NB4 (cell line): ENCODE measurements around the gene CABCOCO1.

Experiments
- DNase-seq: peaks from one replicate; pipeline ENCODE4 v3.0.0; 2010; ENCODE audit warnings: low read depth
- H3K4me3 ChIP-seq: one replicate; pipeline ENCODE4 v1.5.1; 2011; ENCODE audit warnings: mild to moderate bottlenecking, low read depth, low read length, moderate library complexity
- MAX ChIP-seq: IDR thresholded peaks from 2 replicates; pipeline ENCODE4 v1.6.1; 2011; ENCODE audit warnings: low read depth, low read length
- MYC ChIP-seq: IDR thresholded peaks from 2 replicates; pipeline ENCODE4 v1.6.1; 2011; ENCODE audit warnings: low read depth, low read length
- POLR2A ChIP-seq: IDR thresholded peaks from 2 replicates; pipeline ENCODE4 v1.6.1; 2011; ENCODE audit warnings: mild to moderate bottlenecking; ENCODE audit not compliant: insufficient read length; ENCODE audit errors: extremely low read depth
- TF ChIP-seq, protein P1 (sequence below): IDR thresholded peaks from one replicate; pipeline ENCODE4 v1.5.1; 2012; ENCODE audit warnings: low read depth, low read length

The CABCOCO1 gene

GRCh38 chr10:61760943-61761824 is 98.5 kb downstream of the CABCOCO1 start:
- H3K4me3 ChIP-seq, result no peak overlapping the region
- TF ChIP-seq, protein P1, sequence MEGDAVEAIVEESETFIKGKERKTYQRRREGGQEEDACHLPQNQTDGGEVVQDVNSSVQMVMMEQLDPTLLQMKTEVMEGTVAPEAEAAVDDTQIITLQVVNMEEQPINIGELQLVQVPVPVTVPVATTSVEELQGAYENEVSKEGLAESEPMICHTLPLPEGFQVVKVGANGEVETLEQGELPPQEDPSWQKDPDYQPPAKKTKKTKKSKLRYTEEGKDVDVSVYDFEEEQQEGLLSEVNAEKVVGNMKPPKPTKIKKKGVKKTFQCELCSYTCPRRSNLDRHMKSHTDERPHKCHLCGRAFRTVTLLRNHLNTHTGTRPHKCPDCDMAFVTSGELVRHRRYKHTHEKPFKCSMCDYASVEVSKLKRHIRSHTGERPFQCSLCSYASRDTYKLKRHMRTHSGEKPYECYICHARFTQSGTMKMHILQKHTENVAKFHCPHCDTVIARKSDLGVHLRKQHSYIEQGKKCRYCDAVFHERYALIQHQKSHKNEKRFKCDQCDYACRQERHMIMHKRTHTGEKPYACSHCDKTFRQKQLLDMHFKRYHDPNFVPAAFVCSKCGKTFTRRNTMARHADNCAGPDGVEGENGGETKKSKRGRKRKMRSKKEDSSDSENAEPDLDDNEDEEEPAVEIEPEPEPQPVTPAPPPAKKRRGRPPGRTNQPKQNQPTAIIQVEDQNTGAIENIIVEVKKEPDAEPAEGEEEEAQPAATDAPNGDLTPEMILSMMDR, result no peak
- TF ChIP-seq MYC (no peak), MAX (no peak), POLR2A (no peak)
- DNase-seq, result no peak

GRCh38 chr10:61761825-61762217 is 99.1 kb downstream of the CABCOCO1 start:
- no peak for DNase-seq
- no peak for TF ChIP-seq MAX
- TF ChIP-seq MYC, result no peak
- no peak for TF ChIP-seq POLR2A
- no peak overlapping the region for H3K4me3 ChIP-seq

DNA sequence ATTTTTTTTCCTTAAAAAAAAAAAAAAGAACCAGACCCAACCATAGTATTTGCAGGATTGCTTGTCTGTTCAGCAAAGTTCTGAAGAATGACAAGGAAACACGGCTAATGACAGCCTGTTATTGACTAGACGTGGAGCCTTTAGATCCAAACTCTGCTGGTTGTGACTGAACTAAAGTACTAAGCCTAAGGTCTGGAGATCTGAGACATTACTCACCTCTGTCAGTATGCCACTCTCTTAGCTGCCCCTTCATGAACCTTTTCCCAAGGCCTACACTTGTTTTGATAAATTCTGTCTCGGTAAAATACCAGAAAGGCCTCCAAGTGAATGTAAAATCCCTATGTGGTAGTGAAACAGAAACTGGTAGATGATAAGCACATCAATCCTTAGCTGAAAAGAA is 101.0 kb downstream of the CABCOCO1 start:
- TF ChIP-seq, protein P1, result no peak
- no peak for TF ChIP-seq POLR2A
- no peak overlapping the region for H3K4me3 ChIP-seq
- DNase-seq, result no peak

DNA sequence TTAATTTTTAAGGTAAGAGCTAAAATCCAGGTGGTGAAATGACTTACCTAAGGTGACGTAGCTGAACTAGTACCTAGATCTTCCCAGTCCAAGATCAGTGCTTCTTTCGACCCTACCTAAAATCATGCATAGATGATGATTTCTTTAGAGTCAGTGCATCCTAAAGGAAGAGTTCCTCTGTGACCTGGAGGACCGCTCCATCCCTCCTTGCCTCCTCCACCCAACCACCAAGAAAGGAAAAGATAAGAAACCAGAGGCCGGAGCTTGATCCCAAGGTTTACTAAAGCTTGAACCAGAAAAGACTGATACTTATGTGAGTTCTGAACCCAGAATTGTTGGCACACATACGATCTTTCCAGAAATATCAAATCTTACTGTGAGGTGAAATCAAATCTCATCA is 101.8 kb downstream of the CABCOCO1 start:
- TF ChIP-seq MYC (no peak), MAX (no peak), POLR2A (no peak)
- TF ChIP-seq, protein P1, result no peak
- H3K4me3 ChIP-seq, result no peak overlapping the region
- no peak for DNase-seq

GRCh38 chr10:61765176-61766087 is 102.7 kb downstream of the CABCOCO1 start:
- TF ChIP-seq MAX, result no peak
- TF ChIP-seq, protein P1, result no peak
- no peak for TF ChIP-seq MYC
- no peak for TF ChIP-seq POLR2A
- DNase-seq, result peak; percentile 42
- H3K4me3 ChIP-seq, result no peak overlapping the region

DNA sequence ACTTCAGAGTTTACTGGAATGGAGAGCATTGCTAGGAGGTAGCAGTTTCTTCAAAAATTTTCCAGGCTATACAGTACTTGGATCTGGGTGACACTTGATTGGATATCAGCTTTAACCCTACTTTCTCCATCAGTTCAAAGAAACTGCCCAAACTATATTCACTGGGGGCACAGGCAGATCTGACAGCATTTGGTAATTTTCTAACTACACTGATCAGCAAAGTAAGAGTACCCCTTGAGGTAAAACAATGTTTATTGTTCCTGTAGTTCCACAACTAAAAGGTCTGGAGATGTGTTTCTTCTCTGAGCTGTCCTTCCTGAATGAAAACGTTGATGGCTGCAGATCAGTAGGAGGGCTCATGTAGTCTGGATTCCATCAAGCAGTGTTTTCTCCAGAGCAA is 104.2 kb downstream of the CABCOCO1 start:
- TF ChIP-seq POLR2A, result no peak
- TF ChIP-seq MYC, result no peak
- TF ChIP-seq MAX, result no peak
- TF ChIP-seq, protein P1, result no peak
- no peak for DNase-seq
- H3K4me3 ChIP-seq, result no peak overlapping the region
